ENCODE results near the gene AHR.
"Not testable (repeated sequence)": the region's sequence is repeated elsewhere in the genome, so short reads cannot be mapped to it uniquely, and the experiment has no call there.

The AHR gene

DNA sequence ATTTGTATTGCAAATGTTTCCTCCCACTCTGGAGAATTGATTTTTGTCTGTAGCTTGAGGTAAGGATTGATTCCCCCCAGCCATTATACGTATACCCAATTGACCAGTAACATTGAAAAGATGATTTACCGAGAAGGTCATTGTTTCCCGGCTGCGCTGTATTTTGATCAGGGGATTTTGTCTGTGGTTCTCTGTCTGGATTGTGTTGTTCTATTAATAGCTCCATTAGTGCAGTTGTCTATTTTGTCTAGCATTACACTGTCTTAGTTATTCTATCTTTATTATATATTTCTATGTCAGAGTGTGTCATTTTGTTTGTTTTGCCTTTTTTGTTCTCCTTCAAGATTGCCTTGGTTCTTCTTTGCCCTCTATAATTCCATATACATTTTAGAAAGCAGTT, 37.7 kb downstream of the AHR start:
- no peak for DNase-seq (ENCODE audit: low read depth in 4 of 4, low spot score in 1 of 4)

DNA sequence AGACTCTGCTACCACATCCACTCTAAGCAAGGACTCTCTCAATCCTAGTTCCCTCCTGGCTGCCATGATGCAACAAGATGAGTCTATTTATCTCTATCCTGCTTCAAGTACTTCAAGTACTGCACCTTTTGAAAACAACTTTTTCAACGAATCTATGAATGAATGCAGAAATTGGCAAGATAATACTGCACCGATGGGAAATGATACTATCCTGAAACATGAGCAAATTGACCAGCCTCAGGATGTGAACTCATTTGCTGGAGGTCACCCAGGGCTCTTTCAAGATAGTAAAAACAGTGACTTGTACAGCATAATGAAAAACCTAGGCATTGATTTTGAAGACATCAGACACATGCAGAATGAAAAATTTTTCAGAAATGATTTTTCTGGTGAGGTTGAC, 40.7 kb downstream of the AHR start:
- DNase-seq (ENCODE audit: low read depth in 4 of 4, low spot score in 1 of 4) = no peak

DNA sequence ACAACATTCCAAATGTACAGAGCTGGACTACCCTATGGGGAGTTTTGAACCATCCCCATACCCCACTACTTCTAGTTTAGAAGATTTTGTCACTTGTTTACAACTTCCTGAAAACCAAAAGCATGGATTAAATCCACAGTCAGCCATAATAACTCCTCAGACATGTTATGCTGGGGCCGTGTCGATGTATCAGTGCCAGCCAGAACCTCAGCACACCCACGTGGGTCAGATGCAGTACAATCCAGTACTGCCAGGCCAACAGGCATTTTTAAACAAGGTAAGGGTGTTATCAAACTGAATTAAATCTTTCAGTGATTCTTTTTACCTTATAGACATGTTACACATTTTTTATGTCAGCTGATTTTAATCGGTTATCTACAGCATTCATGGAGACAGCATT, 41.5 kb downstream of the AHR start:
- DNase-seq (ENCODE audit: low read depth in 4 of 4, low spot score in 1 of 4) = no peak

DNA sequence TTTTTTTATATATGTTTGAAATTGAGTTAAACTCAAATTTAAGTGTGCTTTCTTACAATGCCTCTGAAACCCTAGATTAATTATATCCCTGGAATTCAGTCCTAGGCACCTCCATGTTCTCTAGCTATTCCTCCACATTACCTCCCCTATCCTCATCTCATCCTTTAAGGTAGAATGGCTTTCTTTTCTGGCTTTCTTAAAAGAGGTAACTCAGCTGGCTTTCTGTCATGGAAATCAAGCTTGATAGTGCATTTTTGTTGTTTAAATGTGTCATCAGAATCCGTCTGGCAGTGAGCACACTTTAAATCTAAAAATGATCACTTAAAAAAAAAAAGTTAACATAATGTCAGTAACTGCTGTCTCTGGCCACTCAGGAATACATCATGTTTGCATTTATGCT, 42.2 kb downstream of the AHR start:
- DNase-seq (ENCODE audit: low read depth in 4 of 4, low spot score in 1 of 4) = no peak

DNA sequence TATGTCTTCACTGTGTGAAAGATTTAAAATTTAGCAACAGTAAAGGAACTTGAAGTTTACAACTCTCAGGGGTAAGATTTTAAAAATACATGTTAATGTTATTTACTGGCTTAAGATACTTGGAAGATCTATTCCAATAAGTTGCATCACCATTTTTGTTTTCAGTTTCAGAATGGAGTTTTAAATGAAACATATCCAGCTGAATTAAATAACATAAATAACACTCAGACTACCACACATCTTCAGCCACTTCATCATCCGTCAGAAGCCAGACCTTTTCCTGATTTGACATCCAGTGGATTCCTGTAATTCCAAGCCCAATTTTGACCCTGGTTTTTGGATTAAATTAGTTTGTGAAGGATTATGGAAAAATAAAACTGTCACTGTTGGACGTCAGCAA, 44.3 kb downstream of the AHR start:
- no peak for DNase-seq (ENCODE audit: low read depth in 4 of 4, low spot score in 1 of 4)

DNA sequence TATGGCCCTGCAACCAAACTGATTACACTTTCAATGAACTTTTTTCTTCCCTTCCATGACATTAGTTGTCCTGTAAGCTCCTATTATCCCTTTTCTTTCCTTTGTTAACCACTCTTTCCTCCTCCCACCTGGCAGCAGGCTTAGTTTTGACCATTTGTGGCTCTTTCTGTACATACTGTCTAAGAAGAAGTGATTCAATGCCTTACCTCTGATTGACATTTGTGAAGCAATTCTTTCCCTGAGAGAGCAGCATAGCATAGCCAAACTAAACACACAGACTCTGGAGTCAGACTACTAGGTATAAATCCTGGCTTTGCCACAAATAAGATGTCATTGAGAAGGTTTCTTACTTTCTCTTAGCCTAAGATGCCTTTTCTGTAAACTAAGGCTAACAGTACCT, 48.9 kb downstream of the AHR start:
- no peak for DNase-seq (ENCODE audit: low read depth in 4 of 4, low spot score in 1 of 4)

DNA sequence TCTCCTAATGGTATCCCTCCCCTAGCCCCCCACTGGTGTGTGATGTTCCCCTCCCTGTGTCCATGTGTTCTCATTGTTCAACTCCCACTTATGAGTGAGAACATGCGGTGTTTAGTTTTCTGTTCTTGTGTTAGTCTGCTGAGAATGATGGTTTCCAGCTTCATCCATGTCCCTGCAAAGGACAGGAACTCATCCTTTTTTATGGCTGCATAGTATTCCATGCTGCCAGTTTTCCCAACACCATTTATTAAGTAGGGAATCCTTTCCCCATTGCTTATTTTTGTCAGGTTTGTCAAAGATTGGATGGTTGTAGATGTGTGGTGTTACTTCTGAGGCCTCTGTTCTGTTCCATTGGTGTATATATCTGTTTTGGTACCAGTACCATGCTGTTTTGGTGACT, 50.5 kb downstream of the AHR start:
- DNase-seq (ENCODE audit: low read depth in 4 of 4, low spot score in 1 of 4) = not testable (repeated sequence)

DNA sequence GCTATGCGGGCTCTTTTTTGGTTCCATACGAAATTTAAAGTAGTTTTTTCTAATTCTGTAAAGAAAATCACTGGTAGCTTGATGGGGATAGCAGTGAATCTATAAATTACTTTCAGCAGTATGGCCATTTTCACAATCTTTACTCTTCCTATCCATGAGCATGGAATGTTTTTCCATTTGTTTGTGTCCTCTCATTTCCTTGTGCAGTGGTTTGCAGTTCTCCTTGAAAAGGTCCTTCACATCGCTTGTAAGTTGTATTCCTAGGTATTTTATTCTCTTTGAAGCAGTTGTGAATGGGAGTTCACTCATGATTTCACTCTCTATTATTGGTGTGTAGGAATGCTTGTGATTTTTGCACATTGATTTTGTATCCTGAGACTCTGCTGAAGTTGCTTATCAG, 51.9 kb downstream of the AHR start:
- not testable (repeated sequence) for DNase-seq (ENCODE audit: low read depth in 4 of 4, low spot score in 1 of 4)

DNA sequence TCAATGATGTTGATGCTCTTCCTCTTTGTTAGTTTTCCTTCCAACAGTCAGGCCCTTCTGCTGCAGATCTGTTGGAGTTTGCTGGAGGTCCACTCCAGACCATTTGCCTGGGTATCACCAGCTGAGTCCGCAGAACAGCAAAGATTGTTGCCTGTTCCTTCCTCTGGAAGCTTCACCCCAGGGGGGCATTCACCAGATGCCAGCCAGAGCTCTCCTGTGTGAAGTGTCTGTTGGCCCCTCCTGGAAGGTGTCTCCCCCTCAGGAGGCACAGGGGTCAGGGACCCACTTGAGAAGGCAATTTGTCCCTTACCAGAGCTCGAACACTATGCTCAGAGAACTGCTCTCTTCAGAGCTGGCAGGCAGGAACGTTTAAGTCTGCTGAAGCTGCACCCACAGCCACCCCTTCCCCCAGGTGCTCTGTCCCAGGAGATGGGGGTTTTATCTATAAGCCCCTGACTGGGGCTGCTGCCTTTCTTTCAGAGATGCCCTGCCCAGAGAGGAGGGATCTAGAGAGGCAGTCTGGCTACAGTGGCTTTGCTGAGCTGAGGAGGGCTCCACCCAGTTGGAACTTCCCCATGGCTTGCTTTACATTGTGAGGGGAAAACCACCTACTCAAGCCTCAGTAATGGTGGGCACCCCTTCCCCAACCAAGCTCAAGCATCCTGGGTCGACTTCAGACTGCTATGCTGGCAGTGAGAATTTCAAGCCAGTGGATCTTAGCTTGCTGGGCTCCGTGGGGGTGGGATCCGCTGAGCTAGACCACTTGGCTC, 55.4 kb downstream of the AHR start:
- DNase-seq (ENCODE audit: low read depth in 4 of 4, low spot score in 1 of 4) = not testable (repeated sequence)

DNA sequence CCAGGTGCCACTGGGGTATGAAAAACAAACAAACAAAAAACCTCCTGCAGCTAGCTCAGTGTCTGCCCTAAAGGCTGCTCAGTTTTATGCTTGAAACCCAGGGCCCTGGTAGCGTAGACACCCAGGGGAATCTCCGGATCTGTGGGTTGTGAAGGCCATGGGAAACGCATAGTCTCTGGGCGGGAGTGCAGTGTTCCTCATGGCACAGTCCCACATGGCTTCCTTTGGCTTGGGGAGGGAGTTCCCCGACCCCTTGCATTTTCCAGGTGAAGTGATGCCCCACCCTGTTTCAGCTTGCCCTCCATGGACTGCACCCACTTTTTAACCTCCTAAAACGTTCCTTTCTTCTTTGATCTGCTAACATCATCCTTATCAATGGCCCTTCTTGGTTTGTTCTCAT, 56.0 kb downstream of the AHR start:
- DNase-seq (ENCODE audit: low read depth in 4 of 4, low spot score in 1 of 4) = no peak

DNA sequence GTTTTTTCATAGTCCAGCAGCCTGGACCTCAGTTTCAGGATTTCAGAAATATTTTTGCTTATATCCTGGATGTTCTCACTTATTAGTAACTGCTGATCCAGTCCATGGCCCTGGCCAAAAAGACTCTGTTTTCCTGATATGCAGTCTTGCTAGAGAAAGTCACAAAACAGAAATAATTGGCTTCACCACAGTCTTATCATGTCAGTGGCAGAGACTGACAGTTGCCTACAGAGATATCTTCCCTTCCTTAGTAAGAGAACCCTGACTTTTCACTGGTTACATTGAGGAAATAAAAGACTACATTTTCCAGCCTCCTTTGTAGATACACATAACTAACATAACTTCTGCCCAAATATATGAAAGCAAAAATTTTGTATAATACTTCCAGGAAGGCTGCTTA, 56.6 kb downstream of the AHR start:
- DNase-seq (ENCODE audit: low read depth in 4 of 4, low spot score in 1 of 4) = no peak

DNA sequence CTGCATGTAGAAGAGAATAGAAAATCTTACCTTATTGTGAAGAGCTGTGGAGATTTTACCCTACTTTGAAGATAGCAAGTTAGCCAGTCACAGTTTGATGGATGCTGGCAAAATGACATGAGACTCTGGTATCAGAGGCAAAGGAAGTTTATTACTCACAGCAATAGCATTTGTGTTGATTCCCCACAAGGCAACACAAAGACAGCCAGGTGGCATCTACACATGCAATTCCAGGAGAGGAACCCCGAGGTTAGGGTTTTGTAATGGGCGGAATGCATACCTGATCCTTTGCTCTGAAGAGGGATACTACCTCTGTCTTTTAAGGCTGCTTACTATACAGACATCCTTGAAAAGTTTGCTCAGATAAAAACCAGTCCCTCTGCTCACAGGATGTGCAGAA, 59.5 kb downstream of the AHR start:
- no peak for DNase-seq (ENCODE audit: low read depth in 4 of 4, low spot score in 1 of 4)

DNA sequence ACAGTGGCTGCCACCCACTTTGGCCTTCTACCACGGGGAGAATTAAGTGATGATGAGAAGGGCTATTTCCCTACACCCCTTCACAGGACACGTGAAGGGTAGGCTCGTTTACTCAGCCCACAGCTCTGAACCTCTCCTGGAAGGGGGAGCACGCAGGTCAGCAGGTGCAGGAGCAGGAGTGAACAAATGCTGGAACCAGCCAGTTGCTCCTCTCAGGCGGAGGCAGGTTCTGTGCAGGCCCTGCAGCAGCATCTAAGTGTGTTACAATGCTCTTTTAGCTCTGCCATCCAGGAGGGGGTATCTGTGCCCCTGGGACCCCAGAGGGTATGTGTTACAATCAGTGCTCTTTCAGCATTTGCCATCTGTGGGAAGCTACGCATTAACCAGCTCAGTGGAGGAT, 61.2 kb downstream of the AHR start:
- no peak for DNase-seq (ENCODE audit: low read depth in 4 of 4, low spot score in 1 of 4)

DNA sequence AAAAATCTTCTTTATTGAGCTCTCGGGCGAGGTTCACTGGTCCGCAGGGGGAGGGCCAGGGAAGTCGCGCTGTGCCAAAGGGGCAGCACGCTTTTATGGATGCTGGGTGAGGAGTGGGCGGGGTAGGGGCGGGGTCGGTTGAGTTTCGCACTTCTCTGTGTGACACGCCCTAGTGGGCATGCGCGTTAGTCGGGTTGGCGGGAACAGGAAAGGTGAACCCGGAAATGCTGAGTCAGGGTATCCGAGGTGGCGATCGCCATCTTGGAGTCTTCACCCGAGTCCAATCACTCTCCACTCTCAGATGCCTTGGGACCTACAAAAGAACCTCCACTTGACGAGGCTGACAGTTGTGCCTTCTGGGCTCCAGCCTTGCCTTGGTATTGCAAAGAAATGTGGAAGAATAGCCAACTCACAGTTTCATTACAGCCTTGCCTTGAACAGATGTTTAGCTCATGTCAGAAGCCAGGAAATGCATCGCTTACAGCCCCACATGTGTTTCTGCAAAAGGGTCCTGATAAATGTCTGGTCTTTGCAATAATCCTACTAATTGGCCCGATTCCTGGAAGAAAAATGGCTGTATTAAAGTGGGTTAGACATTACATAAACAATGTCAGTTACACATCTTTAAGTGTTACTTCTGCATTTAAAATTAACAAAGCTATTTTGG, 64.1 kb downstream of the AHR start:
- DNase-seq (ENCODE audit: low read depth in 4 of 4, low spot score in 1 of 4) = no peak

DNA sequence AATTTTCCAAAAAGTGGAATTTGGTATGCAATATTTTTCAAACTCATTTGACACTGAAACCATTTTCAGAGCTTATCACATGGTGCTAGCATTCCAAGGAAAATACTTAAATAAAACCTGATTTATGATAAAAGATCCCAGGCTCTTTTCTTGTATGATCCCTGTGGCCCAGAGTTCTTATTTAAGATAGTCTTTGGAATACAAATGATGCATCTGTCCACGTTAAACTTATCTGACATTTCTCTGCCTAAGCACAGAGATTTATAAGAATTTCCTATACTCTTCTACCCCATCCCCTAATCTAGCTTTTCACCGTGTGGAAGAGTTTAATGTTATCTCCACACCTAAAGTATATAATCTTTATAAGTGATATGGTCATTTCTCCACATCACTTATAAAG, 66.2 kb downstream of the AHR start:
- no peak for DNase-seq (ENCODE audit: low read depth in 4 of 4, low spot score in 1 of 4)

DNA sequence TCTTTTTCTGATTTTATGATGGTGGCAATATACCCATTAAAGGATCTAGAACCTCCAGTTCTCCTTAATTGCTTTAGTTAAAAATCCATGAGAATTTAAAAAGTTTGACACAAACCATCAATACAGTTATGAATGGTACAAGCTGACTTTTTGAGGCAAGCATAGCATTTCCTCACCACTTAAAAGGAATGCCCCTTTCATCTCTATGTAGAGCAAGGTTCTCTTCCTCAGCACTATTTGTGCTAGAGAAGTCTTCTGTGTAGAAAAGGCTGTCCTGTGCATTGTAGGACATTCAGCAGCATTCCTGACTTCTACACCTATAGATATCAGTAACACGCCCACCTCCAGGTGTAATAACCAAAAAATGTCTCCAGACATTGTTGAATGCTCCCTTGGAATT, 67.3 kb downstream of the AHR start:
- no peak for DNase-seq (ENCODE audit: low read depth in 4 of 4, low spot score in 1 of 4)

DNA sequence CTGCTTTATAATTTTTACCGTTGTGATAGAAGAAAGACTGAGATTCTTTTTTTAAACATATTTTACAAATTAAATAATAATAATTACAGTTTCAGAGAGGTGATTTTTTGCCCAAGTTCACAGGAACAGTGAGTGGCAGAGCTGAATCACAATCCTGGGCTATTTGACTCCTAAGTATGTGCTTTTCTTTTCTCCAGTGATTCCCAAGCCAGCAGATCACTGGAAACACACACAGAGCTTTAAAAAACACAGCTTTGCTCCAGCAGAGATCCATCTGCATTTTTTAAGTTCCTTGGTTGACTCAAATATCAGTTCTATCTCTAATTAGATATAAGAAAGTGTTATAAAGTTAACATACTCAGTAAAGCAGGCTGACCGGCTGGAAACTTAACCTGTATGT, 69.0 kb downstream of the AHR start:
- no peak for DNase-seq (ENCODE audit: low read depth in 4 of 4, low spot score in 1 of 4)

DNA sequence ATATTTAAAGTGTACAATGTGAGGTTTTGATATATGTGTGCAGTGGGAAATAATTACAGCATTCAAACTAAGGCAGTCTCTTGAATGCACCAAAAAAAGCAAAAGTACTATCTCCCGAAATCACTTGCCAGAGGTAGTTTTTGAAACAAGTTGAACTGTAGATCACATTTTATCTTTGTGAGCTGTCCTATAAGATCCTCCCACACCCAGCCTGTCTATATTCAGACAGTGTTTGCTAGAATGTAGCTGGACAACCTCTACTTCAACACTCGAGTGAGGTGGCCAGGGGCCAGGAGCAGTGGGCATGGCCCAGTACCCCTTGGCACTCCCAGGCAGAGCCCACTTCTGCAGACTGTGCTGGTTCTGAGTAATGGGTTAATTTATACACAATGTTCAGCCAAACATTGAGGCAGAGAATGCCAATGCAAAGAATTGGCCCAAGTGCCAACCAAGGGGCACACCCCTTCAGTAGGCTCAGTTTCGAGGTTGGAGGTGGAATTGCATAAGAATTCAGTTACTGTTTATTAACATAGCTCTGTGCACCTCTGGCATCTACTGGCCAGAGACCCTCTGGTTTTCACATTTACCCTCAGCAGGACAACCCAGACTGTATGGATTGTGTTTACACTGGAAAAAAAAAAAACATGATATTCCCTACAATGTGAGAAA, 70.5 kb downstream of the AHR start:
- no peak for DNase-seq (ENCODE audit: low read depth in 4 of 4, low spot score in 1 of 4)

DNA sequence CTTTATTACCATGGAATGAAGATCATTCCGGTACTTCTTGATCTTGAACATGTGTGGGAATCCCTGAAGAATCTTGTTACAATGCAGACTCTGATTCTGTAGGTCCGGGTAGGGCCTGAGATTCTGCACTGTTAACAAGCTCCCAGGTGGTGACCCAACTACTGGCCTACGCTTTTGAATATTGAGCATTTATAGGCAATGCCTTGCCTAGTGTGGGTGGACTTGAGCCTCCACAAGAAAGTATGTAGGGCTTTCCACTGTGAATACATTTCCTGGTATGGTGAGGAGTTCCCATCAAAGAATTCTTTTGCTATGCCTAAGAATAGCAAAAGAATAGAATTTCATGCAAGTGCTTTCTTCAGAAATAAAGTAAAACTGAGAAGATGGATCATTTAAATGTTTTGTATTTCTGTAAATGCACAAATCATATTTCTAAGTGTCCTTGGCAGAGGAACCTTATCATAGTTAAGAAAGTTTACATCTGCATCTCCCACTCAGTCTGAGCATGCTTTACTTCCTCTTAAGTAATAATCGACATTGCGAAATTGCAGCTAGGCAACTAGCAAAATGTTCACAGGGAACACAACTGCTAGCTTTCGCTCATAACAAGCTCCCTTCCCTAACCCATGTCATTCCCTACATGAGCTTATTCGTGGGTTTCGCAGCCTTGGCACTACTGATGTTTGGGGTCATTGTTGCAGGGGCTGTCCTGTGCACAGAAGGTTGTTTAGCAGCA, 71.4 kb downstream of the AHR start:
- DNase-seq (ENCODE audit: low read depth in 4 of 4, low spot score in 1 of 4) = no peak

DNA sequence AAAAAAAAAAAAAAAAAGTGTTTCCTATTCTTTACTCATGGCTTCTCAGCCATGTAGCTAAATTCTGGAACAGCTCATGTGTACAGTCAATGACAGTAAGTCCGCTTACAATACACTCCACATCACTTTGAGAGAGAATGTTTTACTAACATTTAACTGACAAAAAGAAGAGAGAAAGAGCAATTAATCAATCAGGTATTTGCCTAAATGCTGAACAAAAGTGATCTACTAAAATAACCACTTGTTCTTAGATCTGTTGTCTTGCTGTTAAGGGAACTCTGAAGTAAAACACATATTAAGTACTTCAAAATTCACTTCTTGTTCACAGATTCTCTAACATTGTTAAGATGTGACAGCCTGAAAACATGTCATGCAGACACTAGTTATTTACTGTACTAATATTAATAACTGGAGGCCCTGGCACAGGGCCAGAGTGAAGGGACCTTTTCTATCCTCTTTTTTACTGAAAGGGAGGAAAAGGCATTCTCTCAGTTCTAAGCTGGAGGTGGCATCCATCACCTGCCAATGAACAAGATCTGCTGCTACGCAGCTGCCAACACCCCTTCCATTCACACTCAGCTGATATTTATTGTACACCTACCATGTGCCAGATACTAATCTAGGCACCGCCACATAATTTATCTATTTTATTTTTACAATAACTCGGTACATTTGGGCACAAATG, 72.6 kb downstream of the AHR start:
- no peak for DNase-seq (ENCODE audit: low read depth in 4 of 4, low spot score in 1 of 4)
